HepG2 (cell line): ENCODE data around the gene HTRA2. TPM values are rescaled to one million over a fixed set of nuclear protein-coding genes. Genes with fewer than 3 reads are reported as not detected.
A peak's percentile ranks its signal among the peaks of the same experiment; 100 is the strongest.

Source experiments
- MXI1 ChIP-seq: IDR thresholded peaks from 3 replicates; pipeline ENCODE4 v1.6.1; 2012; ENCODE audit warnings: low read depth, low read length, inconsistent platforms, borderline replicate concordance
- NR2F6 ChIP-seq, 2 experiments: IDR thresholded peaks; 2 replicates each; pipeline ENCODE4 v1.6.1; 2016; ENCODE audit warnings: antibody characterized with exemption in 1 of 2, mild to moderate bottlenecking in 1 of 2
- RFXAP ChIP-seq: sonication (generic); formaldehyde crosslinking; IDR thresholded peaks from 2 replicates; pipeline ENCODE4 v1.4.0; 2020; ENCODE audit warnings: missing genetic modification reagents, borderline replicate concordance
- TBL1XR1 ChIP-seq: fragments of 150-350 bp; IDR thresholded peaks from 2 replicates; pipeline ENCODE4 v1.6.1; 2014; ENCODE audit warnings: borderline replicate concordance, low read length; ENCODE audit not compliant: partially characterized antibody
- ZFAT ChIP-seq: sonication (generic); formaldehyde crosslinking; conservative IDR thresholded peaks from 2 replicates; pipeline ENCODE4 v1.8.1; 2023; ENCODE audit warnings: missing genetic modification reagents, inconsistent platforms
- ZNF556 ChIP-seq: sonication (generic); formaldehyde crosslinking; IDR thresholded peaks from 2 replicates; pipeline ENCODE4 v1.4.0; 2020; ENCODE audit warnings: mild to moderate bottlenecking, missing genetic modification reagents, borderline replicate concordance
- ZNF572 ChIP-seq: sonication (generic); formaldehyde crosslinking; IDR thresholded peaks from 2 replicates; pipeline ENCODE4 v1.5.1; 2020; ENCODE audit warnings: mild to moderate bottlenecking, missing genetic modification reagents
- ZNF879 ChIP-seq: sonication (generic); formaldehyde crosslinking; IDR thresholded peaks from 2 replicates; pipeline ENCODE4 v1.8.1; 2023; ENCODE audit warnings: missing genetic modification reagents
- polyA plus RNA-seq, 8 experiments: library from polyadenylated mRNA; depleted of rRNA in 3 of 8; stranded (reverse) in 7 of 8; unstranded in 1 of 8; fragments of >200 nt; fragmentation: Illumina TruSeq in 4 of 8; extraction: Trizol in 4 of 8; gene quantifications; 2 replicates each; pipeline versions ENCODE4 v1.2.1 to v1.2.3, GENCODE V29; 2011 to 2016; ENCODE audit warnings: low read depth in 4 of 8, missing spikeins in 1 of 8, mixed read lengths in 1 of 8; ENCODE audit not compliant: insufficient read depth in 1 of 8
- total RNA-seq, 5 experiments: library from RNA; depleted of rRNA; stranded (reverse); fragments of >200 nt; fragmentation: Illumina TruSeq; extraction: Trizol; gene quantifications; 2 replicates each; pipeline ENCODE4 v1.2.3, GENCODE V29; 2016; ENCODE audit warnings: low read depth in 1 of 5
- TF ChIP-seq, protein P1 (sequence below), 2 experiments: IDR thresholded peaks; 2 replicates each; pipeline ENCODE4 v1.6.1; 2011 to 2012; ENCODE audit warnings: low read length in 2 of 2, borderline replicate concordance in 1 of 2, low read depth in 1 of 2, mild to moderate bottlenecking in 1 of 2, moderate library complexity in 1 of 2
- TF ChIP-seq, protein P2 (sequence below): sonication (generic); formaldehyde crosslinking; conservative IDR thresholded peaks from 2 replicates; pipeline ENCODE4 v1.8.0; 2022; ENCODE audit warnings: mild to moderate bottlenecking, moderate library complexity, missing genetic modification reagents
- TF ChIP-seq, protein P3 (sequence below): sonication (generic); formaldehyde crosslinking; IDR thresholded peaks from 2 replicates; pipeline ENCODE4 v1.9.0; 2022; ENCODE audit warnings: low read depth, missing genetic modification reagents
- TF ChIP-seq, protein P4 (sequence below): sonication (generic); formaldehyde crosslinking; IDR thresholded peaks from 2 replicates; pipeline ENCODE4 v1.4.0; 2020; ENCODE audit warnings: missing genetic modification reagents
- TF ChIP-seq, protein P5 (sequence below): sonication (generic); formaldehyde crosslinking; IDR thresholded peaks from 2 replicates; pipeline ENCODE4 v1.4.0; 2020; ENCODE audit warnings: missing genetic modification reagents, mild to moderate bottlenecking, borderline replicate concordance

Gene HTRA2
- total and polyA plus RNA-seq, 2 of the 13 experiments (the other 11 are each of a cell fraction or from before 2014, with no cell fraction given), result 47.7 to 50.3 TPM

DNA sequence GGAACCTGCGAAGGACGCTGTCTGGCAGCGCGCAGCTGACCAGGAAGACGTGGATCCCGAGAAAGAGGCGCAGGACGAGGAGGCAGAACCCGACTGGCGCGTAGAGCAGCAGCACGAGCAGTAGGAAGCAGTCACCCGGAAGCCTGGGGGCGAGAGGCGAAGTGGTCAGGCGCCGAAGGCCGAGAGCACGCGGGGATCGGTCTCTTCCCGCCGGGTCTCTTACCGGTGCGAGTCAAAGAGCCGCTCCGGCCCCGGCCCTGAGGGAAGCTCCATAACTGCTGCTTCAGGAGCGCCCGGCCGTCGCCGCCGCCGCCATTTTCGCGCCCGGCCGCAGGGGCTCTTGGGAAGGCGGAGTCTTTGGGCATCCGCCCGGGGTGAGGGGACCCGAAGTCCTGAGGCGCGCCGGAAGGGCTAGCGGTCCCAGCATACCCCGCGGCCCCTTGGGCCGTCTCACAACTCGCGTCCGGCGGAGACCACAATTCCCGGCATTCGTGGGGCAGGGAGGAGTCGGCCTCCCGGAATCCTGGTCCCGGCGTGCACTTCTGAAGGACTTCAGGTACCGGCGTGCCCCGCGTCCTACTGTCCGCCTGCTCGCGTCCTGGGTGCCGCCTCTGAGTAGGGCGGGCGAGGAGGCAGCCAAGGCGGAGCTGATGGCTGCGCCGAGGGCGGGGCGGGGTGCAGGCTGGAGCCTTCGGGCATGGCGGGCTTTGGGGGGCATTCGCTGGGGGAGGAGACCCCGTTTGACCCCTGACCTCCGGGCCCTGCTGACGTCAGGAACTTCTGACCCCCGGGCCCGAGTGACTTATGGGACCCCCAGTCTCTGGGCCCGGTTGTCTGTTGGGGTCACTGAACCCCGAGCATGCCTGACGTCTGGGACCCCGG lies at the start of gene HTRA2, which contains the start of gene AUP1 (continued):
- TF ChIP-seq, protein P1, sequence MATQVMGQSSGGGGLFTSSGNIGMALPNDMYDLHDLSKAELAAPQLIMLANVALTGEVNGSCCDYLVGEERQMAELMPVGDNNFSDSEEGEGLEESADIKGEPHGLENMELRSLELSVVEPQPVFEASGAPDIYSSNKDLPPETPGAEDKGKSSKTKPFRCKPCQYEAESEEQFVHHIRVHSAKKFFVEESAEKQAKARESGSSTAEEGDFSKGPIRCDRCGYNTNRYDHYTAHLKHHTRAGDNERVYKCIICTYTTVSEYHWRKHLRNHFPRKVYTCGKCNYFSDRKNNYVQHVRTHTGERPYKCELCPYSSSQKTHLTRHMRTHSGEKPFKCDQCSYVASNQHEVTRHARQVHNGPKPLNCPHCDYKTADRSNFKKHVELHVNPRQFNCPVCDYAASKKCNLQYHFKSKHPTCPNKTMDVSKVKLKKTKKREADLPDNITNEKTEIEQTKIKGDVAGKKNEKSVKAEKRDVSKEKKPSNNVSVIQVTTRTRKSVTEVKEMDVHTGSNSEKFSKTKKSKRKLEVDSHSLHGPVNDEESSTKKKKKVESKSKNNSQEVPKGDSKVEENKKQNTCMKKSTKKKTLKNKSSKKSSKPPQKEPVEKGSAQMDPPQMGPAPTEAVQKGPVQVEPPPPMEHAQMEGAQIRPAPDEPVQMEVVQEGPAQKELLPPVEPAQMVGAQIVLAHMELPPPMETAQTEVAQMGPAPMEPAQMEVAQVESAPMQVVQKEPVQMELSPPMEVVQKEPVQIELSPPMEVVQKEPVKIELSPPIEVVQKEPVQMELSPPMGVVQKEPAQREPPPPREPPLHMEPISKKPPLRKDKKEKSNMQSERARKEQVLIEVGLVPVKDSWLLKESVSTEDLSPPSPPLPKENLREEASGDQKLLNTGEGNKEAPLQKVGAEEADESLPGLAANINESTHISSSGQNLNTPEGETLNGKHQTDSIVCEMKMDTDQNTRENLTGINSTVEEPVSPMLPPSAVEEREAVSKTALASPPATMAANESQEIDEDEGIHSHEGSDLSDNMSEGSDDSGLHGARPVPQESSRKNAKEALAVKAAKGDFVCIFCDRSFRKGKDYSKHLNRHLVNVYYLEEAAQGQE (IDR thresholded peaks at IDR 0.05; ENCODE audit: borderline replicate concordance in 1 of 2, low read depth in 1 of 2, low read length in 2 of 2), result peak in 1 of 2 experiments; percentile 74; a peak in 1 of 4 replicates
- TF ChIP-seq RFXAP (no peak), ZNF879 (CRISPR knock-in tag) (peak; percentile 70; the same call in 1 of the 2 replicates), TBL1XR1 (peak; percentile 76), ZFAT (CRISPR knock-in tag) (no peak), NR2F6 (IDR thresholded peaks at IDR 0.05) (peak; percentile 67; the same call in 1 of the 2 replicates), NR2F6 (CRISPR knock-in tag; IDR thresholded peaks at IDR 0.05) (peak; percentile 79), MXI1 (peak; percentile 93; the same call in 2 of the 3 replicates), ZNF556 (CRISPR knock-in tag) (peak; percentile 60; the same call in 1 of the 2 replicates), ZNF572 (no peak; the same call in 1 of the 2 replicates)
- TF ChIP-seq, protein P2, sequence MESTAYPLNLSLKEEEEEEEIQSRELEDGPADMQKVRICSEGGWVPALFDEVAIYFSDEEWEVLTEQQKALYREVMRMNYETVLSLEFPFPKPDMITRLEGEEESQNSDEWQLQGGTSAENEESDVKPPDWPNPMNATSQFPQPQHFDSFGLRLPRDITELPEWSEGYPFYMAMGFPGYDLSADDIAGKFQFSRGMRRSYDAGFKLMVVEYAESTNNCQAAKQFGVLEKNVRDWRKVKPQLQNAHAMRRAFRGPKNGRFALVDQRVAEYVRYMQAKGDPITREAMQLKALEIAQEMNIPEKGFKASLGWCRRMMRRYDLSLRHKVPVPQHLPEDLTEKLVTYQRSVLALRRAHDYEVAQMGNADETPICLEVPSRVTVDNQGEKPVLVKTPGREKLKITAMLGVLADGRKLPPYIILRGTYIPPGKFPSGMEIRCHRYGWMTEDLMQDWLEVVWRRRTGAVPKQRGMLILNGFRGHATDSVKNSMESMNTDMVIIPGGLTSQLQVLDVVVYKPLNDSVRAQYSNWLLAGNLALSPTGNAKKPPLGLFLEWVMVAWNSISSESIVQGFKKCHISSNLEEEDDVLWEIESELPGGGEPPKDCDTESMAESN (CRISPR knock-in tag), result peak; percentile 78
- TF ChIP-seq, protein P3, sequence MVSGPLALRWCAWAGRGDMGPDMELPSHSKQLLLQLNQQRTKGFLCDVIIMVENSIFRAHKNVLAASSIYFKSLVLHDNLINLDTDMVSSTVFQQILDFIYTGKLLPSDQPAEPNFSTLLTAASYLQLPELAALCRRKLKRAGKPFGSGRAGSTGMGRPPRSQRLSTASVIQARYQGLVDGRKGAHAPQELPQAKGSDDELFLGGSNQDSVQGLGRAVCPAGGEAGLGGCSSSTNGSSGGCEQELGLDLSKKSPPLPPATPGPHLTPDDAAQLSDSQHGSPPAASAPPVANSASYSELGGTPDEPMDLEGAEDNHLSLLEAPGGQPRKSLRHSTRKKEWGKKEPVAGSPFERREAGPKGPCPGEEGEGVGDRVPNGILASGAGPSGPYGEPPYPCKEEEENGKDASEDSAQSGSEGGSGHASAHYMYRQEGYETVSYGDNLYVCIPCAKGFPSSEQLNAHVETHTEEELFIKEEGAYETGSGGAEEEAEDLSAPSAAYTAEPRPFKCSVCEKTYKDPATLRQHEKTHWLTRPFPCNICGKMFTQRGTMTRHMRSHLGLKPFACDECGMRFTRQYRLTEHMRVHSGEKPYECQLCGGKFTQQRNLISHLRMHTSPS (CRISPR knock-in tag), result peak; percentile 62
- TF ChIP-seq, protein P4, sequence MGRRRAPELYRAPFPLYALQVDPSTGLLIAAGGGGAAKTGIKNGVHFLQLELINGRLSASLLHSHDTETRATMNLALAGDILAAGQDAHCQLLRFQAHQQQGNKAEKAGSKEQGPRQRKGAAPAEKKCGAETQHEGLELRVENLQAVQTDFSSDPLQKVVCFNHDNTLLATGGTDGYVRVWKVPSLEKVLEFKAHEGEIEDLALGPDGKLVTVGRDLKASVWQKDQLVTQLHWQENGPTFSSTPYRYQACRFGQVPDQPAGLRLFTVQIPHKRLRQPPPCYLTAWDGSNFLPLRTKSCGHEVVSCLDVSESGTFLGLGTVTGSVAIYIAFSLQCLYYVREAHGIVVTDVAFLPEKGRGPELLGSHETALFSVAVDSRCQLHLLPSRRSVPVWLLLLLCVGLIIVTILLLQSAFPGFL, result no peak
- TF ChIP-seq, protein P5, sequence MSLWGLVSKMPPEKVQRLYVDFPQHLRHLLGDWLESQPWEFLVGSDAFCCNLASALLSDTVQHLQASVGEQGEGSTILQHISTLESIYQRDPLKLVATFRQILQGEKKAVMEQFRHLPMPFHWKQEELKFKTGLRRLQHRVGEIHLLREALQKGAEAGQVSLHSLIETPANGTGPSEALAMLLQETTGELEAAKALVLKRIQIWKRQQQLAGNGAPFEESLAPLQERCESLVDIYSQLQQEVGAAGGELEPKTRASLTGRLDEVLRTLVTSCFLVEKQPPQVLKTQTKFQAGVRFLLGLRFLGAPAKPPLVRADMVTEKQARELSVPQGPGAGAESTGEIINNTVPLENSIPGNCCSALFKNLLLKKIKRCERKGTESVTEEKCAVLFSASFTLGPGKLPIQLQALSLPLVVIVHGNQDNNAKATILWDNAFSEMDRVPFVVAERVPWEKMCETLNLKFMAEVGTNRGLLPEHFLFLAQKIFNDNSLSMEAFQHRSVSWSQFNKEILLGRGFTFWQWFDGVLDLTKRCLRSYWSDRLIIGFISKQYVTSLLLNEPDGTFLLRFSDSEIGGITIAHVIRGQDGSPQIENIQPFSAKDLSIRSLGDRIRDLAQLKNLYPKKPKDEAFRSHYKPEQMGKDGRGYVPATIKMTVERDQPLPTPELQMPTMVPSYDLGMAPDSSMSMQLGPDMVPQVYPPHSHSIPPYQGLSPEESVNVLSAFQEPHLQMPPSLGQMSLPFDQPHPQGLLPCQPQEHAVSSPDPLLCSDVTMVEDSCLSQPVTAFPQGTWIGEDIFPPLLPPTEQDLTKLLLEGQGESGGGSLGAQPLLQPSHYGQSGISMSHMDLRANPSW (CRISPR knock-in tag), result no peak
